HPDE6-E6E7 (cell line): ENCODE measurements around the gene STXBP1.
"Not testable (repeated sequence)": the region's sequence is repeated elsewhere in the genome, so short reads cannot be mapped to it uniquely, and the experiment has no call there.

ENCODE experiments used
- DNase-seq: peaks from one replicate; pipeline ENCODE4 v3.0.0; 2011; ENCODE audit warnings: missing footprints; ENCODE audit errors: extremely low spot score

The STXBP1 gene

GRCh38 chr9:127614961-127615360 is 2.9 kb downstream of the STXBP1 start:
- DNase-seq: no peak

GRCh38 chr9:127621339-127621970 is 9.4 kb downstream of the STXBP1 start:
- DNase-seq: not testable (repeated sequence)

- no peak for DNase-seq
These were observed 14.8 kb downstream of the STXBP1 start for GRCh38 chr9:127626752-127627493.

- no peak for DNase-seq
These were observed 15.4 kb downstream of the STXBP1 start for GRCh38 chr9:127627494-127627855.

GRCh38 chr9:127628758-127629467 is 16.8 kb downstream of the STXBP1 start:
- peak; percentile 47 for DNase-seq

GRCh38 chr9:127629468-127630081 is 17.5 kb downstream of the STXBP1 start:
- DNase-seq: no peak

GRCh38 chr9:127633216-127633862 is 21.3 kb downstream of the STXBP1 start:
- DNase-seq: no peak

- no peak for DNase-seq
These were observed 21.9 kb downstream of the STXBP1 start for GRCh38 chr9:127634021-127634420.

- DNase-seq: no peak
These were observed 22.6 kb downstream of the STXBP1 start for GRCh38 chr9:127634698-127635097.

GRCh38 chr9:127635201-127635735 is 23.2 kb downstream of the STXBP1 start:
- DNase-seq: no peak

- peak; percentile 20 for DNase-seq
These were observed 25.3 kb downstream of the STXBP1 start for GRCh38 chr9:127637322-127637847.

GRCh38 chr9:127640908-127641545 is 28.9 kb downstream of the STXBP1 start:
- no peak for DNase-seq

- DNase-seq: no peak
These were observed 30.1 kb downstream of the STXBP1 start for GRCh38 chr9:127642082-127642740.

- DNase-seq: no peak
These were observed 32.2 kb downstream of the STXBP1 start for GRCh38 chr9:127644146-127644827.

GRCh38 chr9:127644943-127645342 is 32.9 kb downstream of the STXBP1 start:
- DNase-seq: no peak

GRCh38 chr9:127647451-127647850 is 35.4 kb downstream of the STXBP1 start:
- DNase-seq: no peak

GRCh38 chr9:127650518-127650917 is 38.4 kb downstream of the STXBP1 start:
- DNase-seq: no peak

GRCh38 chr9:127651697-127652610 is 39.9 kb downstream of the STXBP1 start:
- no peak for DNase-seq

GRCh38 chr9:127652733-127653132 is 40.7 kb downstream of the STXBP1 start:
- no peak for DNase-seq
